GM19240 (cell line): ENCODE measurements around the gene CAPN1.

ENCODE experiments used
- DNase-seq: peaks from one replicate; pipeline ENCODE4 v3.0.0; 2011; ENCODE audit warnings: low spot score; ENCODE audit not compliant: insufficient read length

The CAPN1 gene

DNA sequence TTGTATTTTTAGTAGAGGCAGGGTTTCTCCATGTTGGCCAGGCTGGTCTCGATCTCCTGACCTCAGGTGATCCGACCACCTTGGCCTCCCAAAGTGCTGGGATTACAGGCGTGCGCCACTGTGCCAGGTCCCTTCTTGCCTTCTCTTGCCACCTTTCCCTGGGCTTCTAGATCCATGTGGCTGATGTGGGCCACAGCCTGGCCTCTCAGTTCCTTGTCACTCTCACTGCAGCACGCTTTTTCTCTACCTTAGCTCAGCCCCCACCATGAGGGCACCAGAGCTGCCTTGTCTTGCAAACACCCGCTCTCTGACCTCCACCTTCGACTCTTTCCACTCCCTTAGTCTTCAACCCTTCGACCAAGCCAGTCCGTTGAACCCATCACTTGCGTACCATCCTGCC lies 7.5 kb downstream of the CAPN1 start:
- no peak for DNase-seq

- no peak for DNase-seq
These were observed 12.8 kb downstream of the CAPN1 start for GRCh38 chr11:65194564-65194963.

GRCh38 chr11:65204143-65204542 lies 22.4 kb downstream of the CAPN1 start:
- DNase-seq = no peak

DNA sequence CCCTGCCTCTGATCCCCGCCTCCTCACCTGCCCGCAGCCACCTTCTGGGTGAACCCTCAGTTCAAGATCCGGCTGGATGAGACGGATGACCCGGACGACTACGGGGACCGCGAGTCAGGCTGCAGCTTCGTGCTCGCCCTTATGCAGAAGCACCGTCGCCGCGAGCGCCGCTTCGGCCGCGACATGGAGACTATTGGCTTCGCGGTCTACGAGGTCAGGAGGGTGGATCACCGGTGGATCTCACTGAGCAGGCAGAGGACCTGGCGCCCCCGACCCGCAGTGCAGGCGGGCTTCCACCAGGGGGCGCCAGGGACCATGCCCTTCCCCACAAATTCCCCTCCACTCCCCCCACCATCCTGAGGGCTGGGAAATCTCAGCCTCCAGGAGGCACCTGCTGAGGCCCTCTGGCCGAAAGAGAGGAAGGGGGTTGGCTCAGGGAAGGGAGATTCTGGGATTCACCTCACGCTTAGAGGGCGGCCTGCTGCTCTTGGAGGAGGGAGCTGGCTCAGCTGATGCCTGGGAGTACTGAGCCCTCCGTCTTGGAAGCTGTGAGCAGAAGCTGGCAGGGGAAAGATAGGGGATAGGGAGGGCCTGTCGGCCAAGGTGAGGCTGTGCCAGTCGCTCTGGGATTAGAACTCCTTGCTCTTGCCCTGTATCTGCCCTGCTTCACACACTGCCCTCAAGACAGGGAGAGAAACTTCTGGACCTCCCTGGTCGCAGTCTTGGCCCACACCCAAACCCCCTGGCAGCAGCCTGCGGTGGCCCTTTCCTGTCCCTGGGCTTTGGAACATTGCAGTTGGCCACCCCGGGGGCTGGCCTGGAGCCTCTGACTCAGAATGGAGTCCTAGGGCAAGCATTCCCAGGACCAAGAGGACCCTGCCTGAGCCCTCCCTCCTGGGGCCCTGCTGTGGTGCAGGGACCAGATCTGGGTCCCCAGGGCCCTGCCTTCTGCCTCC lies 23.2 kb downstream of the CAPN1 start:
- peak; percentile 52 for DNase-seq

DNA sequence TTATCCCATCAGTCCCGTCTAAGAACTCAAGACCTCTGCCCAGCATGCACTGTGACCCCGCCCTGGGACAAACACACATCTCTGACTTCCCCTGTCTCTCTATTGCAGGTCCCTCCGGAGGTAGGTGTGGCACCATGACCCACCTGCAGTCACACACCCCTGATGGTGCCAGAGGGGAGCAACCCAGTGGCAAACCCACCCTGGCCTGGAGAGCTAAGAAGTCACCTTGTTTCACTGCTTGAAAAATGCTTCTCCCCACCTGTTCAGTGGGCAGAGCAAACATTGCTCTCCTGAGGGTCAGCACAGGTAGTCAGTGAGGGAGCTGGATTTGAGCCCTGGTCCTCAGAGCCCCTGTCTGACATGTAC lies 23.9 kb downstream of the CAPN1 start:
- no peak for DNase-seq

DNA sequence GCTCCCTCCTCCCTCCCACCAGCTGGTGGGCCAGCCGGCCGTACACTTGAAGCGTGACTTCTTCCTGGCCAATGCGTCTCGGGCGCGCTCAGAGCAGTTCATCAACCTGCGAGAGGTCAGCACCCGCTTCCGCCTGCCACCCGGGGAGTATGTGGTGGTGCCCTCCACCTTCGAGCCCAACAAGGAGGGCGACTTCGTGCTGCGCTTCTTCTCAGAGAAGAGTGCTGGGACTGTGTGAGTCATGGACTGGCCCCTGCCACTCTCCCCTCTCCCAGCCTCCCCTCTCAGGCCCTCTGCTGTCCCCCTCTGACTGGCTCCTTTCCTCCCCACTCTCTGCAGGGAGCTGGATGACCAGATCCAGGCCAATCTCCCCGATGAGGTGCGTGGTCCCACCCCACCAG lies 24.7 kb downstream of the CAPN1 start:
- no peak for DNase-seq

DNA sequence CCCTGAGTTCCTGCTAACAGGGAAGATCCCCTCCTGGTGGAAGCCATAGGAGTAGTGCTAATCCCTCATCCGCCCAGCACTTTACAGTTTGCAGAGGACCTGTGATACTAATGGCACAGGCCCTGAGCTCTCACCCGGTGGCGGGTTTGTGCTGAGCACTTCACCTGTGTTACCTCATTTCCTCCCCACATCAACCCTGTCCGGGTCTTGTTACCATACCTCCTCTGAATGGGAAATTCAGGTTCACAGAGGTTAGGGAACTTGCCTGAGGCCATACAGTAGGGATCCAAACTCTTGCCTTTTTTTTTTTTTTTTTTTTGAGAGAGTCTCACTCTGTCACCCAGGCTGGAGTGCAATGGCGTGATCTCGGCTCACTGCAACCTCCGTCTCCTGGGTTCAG lies 25.2 kb downstream of the CAPN1 start:
- no peak for DNase-seq

DNA sequence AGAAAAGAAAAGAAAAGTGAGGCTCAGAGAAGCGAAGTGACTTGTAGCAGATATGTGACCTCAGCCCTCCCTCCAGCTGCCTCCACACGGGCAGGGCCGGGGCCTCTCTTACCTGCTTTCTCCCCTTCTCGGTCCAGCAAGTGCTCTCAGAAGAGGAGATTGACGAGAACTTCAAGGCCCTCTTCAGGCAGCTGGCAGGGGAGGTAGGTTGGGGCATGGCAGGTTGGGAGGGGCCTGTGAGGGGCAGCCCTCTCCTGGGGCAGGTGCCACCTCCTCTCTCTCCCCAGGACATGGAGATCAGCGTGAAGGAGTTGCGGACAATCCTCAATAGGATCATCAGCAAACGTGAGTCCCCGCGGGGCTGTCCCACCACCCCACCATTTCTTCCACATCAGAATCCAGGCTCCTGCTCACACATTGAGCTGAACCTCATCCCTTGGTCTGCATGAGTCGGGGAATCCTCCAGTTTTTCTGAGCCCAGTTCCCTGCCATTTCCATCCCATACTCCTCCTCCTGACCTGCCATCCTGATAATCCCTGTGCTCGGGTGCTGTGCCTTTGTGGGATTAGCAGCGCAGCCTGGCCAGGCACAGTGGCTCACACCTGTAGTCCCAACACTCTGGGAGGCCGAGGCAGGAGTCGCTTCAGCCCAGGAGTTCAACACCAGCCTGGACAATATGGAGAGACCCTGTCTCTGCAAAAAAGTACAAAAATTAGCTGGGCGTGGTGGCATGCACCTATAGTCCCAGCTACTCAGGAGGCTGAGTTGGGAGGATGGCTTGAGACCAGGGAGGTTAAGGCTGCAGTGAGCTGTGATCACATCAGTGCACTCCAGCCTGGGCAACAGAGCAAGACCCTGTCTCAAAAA lies 26.4 kb downstream of the CAPN1 start:
- no peak for DNase-seq

DNA sequence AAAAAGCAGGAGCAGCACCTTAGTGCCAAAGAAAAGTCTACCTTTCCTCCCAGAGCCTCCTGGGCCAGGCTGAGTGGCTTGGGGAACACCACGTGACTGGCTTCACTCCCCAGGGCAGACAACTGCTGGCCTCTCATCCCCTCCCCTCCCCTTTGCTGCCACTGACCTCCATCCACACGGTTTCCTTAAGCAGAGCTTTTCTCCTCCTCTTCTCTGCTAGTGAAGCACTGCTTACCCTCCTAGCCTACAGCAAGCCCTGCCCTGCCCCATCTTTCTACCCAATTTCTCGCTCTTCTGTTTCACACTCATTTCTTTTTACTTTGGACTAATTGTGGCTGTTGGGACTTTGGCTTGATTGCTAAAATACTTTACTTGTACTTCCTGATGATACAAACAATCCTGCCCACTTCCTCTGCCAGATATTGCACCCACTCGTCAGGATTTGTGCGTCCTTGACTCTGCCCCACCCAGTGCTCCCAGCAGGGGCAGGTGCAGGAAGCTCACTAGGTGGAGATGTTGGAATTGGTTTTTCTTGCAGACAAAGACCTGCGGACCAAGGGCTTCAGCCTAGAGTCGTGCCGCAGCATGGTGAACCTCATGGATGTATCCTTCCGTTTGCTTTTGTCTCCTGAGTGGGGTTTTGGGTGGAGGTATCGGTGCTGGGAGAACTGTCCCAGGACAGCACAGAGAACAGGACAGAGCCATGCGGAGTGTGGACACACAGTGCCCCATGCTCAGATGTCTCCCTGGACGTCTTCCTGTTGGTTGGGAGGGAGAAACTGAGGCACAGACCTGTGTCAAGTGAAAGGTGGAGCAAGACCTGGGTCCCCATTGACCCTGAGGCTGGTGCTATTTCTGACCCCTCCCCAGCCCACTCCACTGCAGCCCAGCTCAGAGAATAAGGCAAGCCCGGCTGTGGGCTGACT lies 27.3 kb downstream of the CAPN1 start:
- no peak for DNase-seq

DNA sequence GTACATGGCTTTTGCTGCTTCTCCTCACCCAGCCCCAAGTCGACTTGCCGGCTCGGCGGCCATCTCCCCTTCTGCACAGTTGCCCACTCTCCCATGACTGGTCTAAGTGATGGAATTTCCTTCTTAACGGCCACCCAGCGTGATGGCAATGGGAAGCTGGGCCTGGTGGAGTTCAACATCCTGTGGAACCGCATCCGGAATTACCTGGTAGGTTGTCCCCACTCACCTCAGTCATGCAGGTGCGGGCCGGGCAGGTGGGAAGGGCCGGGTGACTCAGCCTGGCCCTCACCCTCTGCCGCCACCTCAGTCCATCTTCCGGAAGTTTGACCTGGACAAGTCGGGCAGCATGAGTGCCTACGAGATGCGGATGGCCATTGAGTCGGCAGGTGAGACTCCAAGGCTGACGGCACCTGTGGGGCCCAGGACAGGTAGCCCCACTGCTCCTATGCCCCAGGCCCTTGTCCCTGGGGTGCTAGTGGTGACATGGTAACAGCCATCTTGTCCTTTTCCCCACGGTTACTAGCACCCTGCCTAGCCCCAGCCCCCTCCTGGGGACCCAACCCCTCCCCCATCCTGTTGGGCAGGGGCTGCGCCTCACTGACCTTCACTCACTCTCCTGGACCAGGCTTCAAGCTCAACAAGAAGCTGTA lies 28.1 kb downstream of the CAPN1 start:
- DNase-seq = no peak

DNA sequence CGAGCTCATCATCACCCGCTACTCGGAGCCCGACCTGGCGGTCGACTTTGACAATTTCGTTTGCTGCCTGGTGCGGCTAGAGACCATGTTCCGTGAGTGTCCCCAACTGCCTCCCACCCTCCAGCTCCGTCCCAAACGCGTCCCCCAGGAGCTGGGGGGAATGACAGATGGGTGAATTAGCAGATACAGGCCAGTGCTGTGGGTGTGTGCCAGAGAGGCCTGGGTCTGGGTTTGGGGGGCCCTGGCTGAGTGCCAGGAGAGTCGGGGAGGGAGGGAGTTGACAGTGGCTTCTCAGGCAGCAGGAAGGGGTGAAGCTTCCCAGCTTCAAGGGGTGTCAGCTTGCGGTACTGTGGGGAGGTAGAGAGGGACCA lies 28.6 kb downstream of the CAPN1 start:
- DNase-seq = no peak

GRCh38 chr11:65210748-65211147 lies 29.0 kb downstream of the CAPN1 start:
- DNase-seq = no peak

GRCh38 chr11:65211293-65212105 lies 29.8 kb downstream of the CAPN1 start:
- no peak for DNase-seq

GRCh38 chr11:65212226-65212801 lies 30.6 kb downstream of the CAPN1 start:
- no peak for DNase-seq

DNA sequence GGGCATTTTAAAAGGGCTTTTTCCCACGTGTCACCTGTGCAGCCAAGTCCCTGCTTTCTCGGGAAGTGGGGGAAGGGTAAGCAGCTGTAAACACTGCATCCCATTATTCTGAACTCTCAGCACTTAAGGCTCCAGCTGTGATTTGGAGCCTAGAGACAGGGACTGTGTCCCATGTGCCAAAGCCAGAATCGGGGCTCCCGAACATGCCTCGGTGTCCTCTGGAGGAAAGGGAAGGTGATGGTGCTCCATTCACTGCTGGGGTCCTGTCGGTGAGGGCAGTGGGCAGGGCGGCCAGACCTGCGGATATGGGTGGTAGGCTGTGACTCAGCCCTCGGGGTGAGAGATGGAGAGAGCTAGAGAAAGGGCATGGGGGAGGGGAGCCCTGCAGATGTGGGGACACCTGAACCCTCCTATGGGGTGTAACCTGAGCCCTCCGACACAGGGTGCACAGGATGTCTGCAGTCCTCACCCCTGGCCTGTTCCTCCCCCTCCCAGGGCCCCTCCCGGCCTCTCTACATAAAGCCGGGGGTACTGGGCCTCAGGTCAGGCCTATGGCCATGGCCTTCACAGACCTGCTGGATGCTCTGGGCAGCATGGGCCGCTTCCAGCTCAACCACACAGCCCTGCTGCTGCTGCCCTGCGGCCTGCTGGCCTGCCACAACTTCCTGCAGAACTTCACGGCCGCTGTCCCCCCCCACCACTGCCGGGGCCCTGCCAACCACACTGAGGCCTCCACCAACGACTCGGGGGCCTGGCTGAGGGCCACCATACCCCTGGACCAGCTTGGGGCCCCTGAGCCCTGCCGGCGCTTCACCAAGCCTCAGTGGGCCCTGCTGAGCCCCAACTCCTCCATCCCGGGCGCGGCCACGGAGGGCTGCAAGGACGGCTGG lies 31.8 kb downstream of the CAPN1 start:
- no peak for DNase-seq

DNA sequence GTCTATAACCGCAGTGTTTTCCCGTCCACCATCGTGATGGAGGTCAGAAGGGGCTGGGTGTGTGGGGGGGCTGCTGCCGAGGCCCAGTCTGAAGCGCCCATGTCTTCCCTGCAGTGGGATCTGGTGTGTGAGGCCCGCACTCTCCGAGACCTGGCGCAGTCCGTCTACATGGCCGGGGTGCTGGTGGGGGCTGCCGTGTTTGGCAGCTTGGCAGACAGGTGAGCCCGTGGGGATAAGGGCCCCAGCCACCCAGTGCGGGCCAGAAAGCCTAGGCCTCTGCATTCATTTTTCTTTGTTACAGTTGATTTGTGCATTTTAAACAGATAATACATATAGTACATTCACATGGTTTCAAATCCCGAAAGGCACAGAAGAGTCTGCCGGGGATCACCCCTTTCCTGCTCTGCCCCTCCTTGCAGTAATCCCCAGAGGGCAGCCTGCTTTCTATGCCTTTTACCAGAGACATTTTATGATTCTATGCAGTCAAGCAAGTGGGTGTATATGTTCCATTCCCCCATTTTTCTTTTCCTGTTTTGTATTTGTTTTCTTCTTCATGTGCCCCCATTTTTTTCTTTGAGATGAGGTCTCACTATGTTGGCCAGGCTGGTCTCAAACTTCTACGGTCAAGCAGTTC lies 32.6 kb downstream of the CAPN1 start:
- DNase-seq = no peak

- no peak for DNase-seq
These were observed 33.8 kb downstream of the CAPN1 start for GRCh38 chr11:65215441-65216076.

DNA sequence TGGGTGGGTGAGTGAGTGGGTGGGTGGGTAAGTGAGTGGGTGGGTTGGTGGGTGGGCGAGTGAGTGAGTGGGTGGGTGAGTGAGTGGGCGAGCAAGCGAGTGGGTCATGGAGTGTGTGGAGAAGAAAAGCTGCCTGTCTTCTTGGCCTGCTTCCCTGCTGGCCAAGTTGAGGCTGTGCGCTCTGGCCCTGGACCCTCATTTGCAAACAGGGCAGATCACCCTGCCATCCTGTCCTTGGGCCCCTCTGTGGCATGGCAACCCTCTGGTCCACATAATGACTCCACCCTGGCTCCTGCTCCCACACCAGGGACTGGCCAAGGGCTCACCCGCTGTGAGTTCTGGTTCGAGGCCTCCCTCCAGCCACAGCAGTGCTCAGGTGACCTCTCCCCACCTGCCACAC lies 35.1 kb downstream of the CAPN1 start:
- no peak for DNase-seq
